IMR-90 (cell line): ENCODE measurements around the gene TMEM61. TPM values are rescaled to one million over a fixed set of nuclear protein-coding genes. Genes with fewer than 3 reads are reported as not detected.

Source experiments
- ATAC-seq: fragments of 200-7000 bp; cut with Tn5 transposase; 2 replicates; pipeline ENCODE4 v1.9.1; 2020; ENCODE audit warnings: low read depth, mild to moderate bottlenecking, moderate library complexity
- BruUV-seq: library from RNA; stranded (reverse); fragments of 400-500 nt; replicated peaks from 2 replicates; lab custom pipeline; 2021; lab: Mats Ljungman, UMichigan
- CTCF ChIA-PET: fragments of 300-600 bp; formaldehyde crosslinking; extraction: SDS; loops from one replicate; lab custom pipeline; 2021; ENCODE audit warnings: antibody characterized with exemption; lab: Yijun Ruan, JAX
- POLR2A ChIA-PET: fragments of 300-600 bp; sonication (Branson Sonifier 250); formaldehyde crosslinking; loops from one replicate; lab custom pipeline; 2022; ENCODE audit warnings: antibody characterized with exemption; ENCODE audit not compliant: unreplicated experiment; lab: Charles Lee
- DNase-seq: peaks from one replicate; pipeline ENCODE4 v3.0.0; 2013
- H2AFZ ChIP-seq: replicated peaks from 2 replicates; pipeline ENCODE3; 2013; ENCODE audit warnings: low read length, mild to moderate bottlenecking; ENCODE audit not compliant: poor library complexity
- H2AK5ac ChIP-seq: 2 replicates; pipeline ENCODE4 v1.6.1; 2013; ENCODE audit warnings: low read depth, low read length, inconsistent platforms
- H2AK9ac ChIP-seq: replicated peaks from 2 replicates; pipeline ENCODE3; 2013; ENCODE audit warnings: mild to moderate bottlenecking, low read depth, low read length, moderate library complexity; ENCODE audit not compliant: poor library complexity
- H2BK120ac ChIP-seq: 2 replicates; pipeline ENCODE4 v1.6.1; 2013; ENCODE audit warnings: low read depth, low read length, inconsistent platforms
- H2BK15ac ChIP-seq: 3 replicates; pipeline ENCODE4 v1.6.1; 2013; ENCODE audit warnings: low read depth, low read length, inconsistent platforms
- H2BK20ac ChIP-seq: 2 replicates; pipeline ENCODE4 v1.6.1; 2013; ENCODE audit warnings: low read depth, mild to moderate bottlenecking, inconsistent platforms, low read length, moderate library complexity
- H2BK5ac ChIP-seq: 2 replicates; pipeline ENCODE4 v1.6.1; 2013; ENCODE audit warnings: mild to moderate bottlenecking, low read depth, low read length, inconsistent platforms; ENCODE audit not compliant: poor library complexity, severe bottlenecking
- H3K14ac ChIP-seq: replicated peaks from 2 replicates; pipeline ENCODE4 v1.6.1; 2013; ENCODE audit warnings: low read depth, low read length, inconsistent platforms
- H3K18ac ChIP-seq: 2 replicates; pipeline ENCODE4 v1.6.1; 2013; ENCODE audit warnings: low read depth, low read length, control low read depth
- H3K23ac ChIP-seq: 2 replicates; pipeline ENCODE4 v1.6.1; 2013; ENCODE audit warnings: low read depth, low read length, inconsistent platforms
- H3K27ac ChIP-seq: 2 replicates; pipeline ENCODE4 v1.5.1; 2013; ENCODE audit warnings: mild to moderate bottlenecking, control low read depth, low read length; ENCODE audit not compliant: insufficient read depth
- H3K27me3 ChIP-seq: 2 replicates; pipeline ENCODE4 v1.6.1; 2013; ENCODE audit warnings: low read length; ENCODE audit not compliant: control insufficient read depth, insufficient read depth
- H3K36me3 ChIP-seq: 2 replicates; pipeline ENCODE4 v1.6.1; 2013; ENCODE audit warnings: low read length, mixed read lengths; ENCODE audit not compliant: control insufficient read depth, insufficient read depth
- H3K4ac ChIP-seq: 2 replicates; pipeline ENCODE4 v1.6.1; 2013; ENCODE audit warnings: low read depth, low read length, inconsistent platforms
- H3K4me1 ChIP-seq: 2 replicates; pipeline ENCODE4 v1.6.1; 2013; ENCODE audit warnings: low read length, mixed read lengths; ENCODE audit not compliant: control insufficient read depth, insufficient read depth
- H3K4me2 ChIP-seq: 2 replicates; pipeline ENCODE4 v1.6.1; 2013; ENCODE audit warnings: low read depth, mild to moderate bottlenecking, control low read depth, low read length, moderate library complexity
- H3K4me3 ChIP-seq: 2 replicates; pipeline ENCODE4 v1.5.1; 2013; ENCODE audit warnings: low read depth, mild to moderate bottlenecking, control low read depth, low read length, moderate library complexity; ENCODE audit not compliant: insufficient read depth
- H3K56ac ChIP-seq: 2 replicates; pipeline ENCODE4 v1.6.1; 2013; ENCODE audit warnings: low read length, inconsistent platforms; ENCODE audit not compliant: insufficient read depth; ENCODE audit errors: extremely low read depth
- H3K79me1 ChIP-seq, 2 experiments: 2 replicates each; pipeline ENCODE4 v1.6.1; 2013; ENCODE audit warnings: low read length in 2 of 2, inconsistent platforms in 1 of 2, low read depth in 1 of 2
- H3K9ac ChIP-seq: 2 replicates; pipeline ENCODE4 v1.6.1; 2013; ENCODE audit warnings: low read depth, low read length, control low read depth
- H3K9me1 ChIP-seq: 2 replicates; pipeline ENCODE4 v1.6.1; 2013; ENCODE audit warnings: low read length, inconsistent platforms; ENCODE audit not compliant: insufficient read depth
- H3K9me3 ChIP-seq: 2 replicates; pipeline ENCODE4 v1.6.1; 2013; ENCODE audit warnings: low read length; ENCODE audit not compliant: control insufficient read depth, insufficient read depth
- H4K20me1 ChIP-seq: 2 replicates; pipeline ENCODE4 v1.6.1; 2013; ENCODE audit warnings: low read length, inconsistent platforms; ENCODE audit not compliant: insufficient read depth
- H4K5ac ChIP-seq: 2 replicates; pipeline ENCODE4 v1.6.1; 2013; ENCODE audit warnings: mild to moderate bottlenecking, low read depth, low read length, control low read depth
- H4K8ac ChIP-seq, 2 experiments: 2 replicates each; pipeline ENCODE4 v1.6.1; 2013; ENCODE audit warnings: low read depth in 2 of 2, low read length in 2 of 2, control low read depth in 1 of 2, inconsistent platforms in 1 of 2
- H4K91ac ChIP-seq: 2 replicates; pipeline ENCODE4 v1.6.1; 2013; ENCODE audit warnings: low read depth, low read length, inconsistent platforms; ENCODE audit not compliant: insufficient read depth
- CEBPB ChIP-seq: IDR thresholded peaks from 2 replicates; pipeline ENCODE4 v1.6.1; 2012; ENCODE audit warnings: low read depth, low read length, improper control_type of control experiment
- POLR2A ChIP-seq: IDR thresholded peaks from 2 replicates; pipeline ENCODE4 v1.6.1; 2012; ENCODE audit warnings: mild to moderate bottlenecking, low read depth, low read length
- WGBS, 2 experiments: methylation state at CpG; one replicate each; pipeline versions ENCODE4 v1.1.5 to v1.1.7; 2013; ENCODE audit warnings: missing lambda C conversion rate in 2 of 2; ENCODE audit not compliant: insufficient read length in 1 of 2; ENCODE audit errors: extremely low coverage in 2 of 2; 5-methylcytosine and 5-hydroxymethylcytosine counted together
- dilution Hi-C: fragments of 300-500 bp; cut with HindIII; formaldehyde crosslinking; loops from one replicate; pipeline ENCODE4 v1.14.3; 2018; ENCODE audit warnings: low sequenced_read_pairs; ENCODE audit not compliant: unreplicated experiment
- in situ Hi-C: fragments of 300-500 bp; cut with MboI; formaldehyde crosslinking; loops from 3 replicates; pipeline ENCODE4 v1.14.3; 2019; ENCODE audit warnings: low sequenced_read_pairs, inconsistent platforms, mixed read lengths
- intact Hi-C: fragments of 100-400 bp; cut with micrococcal nuclease; formaldehyde crosslinking; loops from 2 replicates; pipeline ENCODE4 v1.10.0; 2022
- polyA plus RNA-seq, 3 experiments: library from polyadenylated mRNA; depleted of rRNA; stranded (reverse); fragments of >200 nt; gene quantifications; 2 replicates each; pipeline ENCODE4 v1.2.3, GENCODE V29; 2012; ENCODE audit warnings: low replicate concordance in 1 of 3
- total RNA-seq: library from RNA; depleted of rRNA; stranded (reverse); fragments of >200 nt; gene quantifications from 2 replicates; pipeline ENCODE4 v1.2.3, GENCODE V29; 2012

TMEM61 gene
- total and polyA plus RNA-seq, 2 of the 4 experiments (the other 2 are of a cell fraction), result not detected

DNA sequence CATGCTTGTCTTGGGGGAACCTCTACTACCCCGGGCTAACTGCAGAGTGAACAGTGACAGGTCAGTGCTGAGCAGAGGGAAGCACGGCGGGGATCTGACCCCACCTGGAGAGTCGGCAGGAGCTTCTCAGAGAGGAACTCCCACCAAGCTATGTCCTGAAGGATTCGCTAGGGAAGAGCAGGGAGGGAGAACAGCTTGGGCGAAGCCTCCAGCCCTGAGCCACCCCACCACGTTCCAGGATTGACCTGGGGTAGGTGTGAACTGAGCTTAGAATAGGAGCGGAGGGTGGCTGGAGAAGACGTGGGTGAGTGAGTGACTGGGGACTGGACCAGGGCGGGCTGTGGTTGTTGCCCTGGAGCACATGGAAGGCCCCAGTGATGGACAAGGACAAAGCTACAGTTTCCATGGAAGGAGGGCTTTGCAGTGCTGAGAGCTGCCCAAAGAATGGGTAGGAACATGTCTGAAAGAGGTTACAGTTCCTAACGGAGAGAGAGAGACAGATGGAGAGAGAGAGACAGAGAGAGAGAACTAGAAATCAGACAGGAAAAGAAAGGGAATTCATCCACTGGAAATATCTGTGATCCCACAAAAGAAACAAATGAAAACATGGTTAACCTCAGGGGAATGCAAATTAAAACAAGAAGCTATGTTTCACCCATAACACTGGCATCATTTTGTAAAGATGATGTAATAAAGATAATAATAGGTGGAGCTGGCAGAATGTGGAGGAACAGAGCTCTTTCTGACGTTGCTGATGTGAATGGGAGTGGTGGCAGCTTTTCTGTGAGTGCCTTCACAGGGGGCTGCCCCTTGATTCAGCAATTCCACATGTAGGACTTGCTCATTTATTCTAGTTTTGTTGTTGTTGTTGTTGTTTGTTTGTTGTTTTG lies 35.5 kb downstream of the TMEM61 start:
- Histone ChIP-seq H3K27me3 (peaks cover 72% of the 10 kb centered on the region), H3K56ac (no peak overlapping the region), H2BK5ac (no peak overlapping the region), H3K4me3 (no peak overlapping the region), H2AK5ac (no peak overlapping the region; the same call in 1 of the 2 replicates), H2BK15ac (no peak overlapping the region), H3K79me1 (no peaks in the 10 kb centered on the region), H3K4me2 (peak overlapping the region; percentile 49; the same call in 1 of the 2 replicates), H4K91ac (no peak overlapping the region), H3K4ac (no peak overlapping the region; the same call in 1 of the 2 replicates), H3K18ac (no peak overlapping the region; the same call in 1 of the 2 replicates), H3K4me1 (peaks cover 11% of the 10 kb centered on the region), H3K23ac (no peak overlapping the region), H3K9ac (no peak overlapping the region), H2BK20ac (no peak overlapping the region), H3K14ac (0 out of 2 replicates have a peak overlapping the region, but pooled peaks have one; percentile 13), H3K9me3 (no peaks in the 10 kb centered on the region), H3K9me1 (no peaks in the 10 kb centered on the region), H2BK120ac (no peak overlapping the region), H2AK9ac (peak overlapping the region; percentile 34), H4K8ac (no peak overlapping the region), H4K5ac (no peak overlapping the region), H3K36me3 (no peaks in the 10 kb centered on the region), H3K27ac (no peak overlapping the region), H2AFZ (peak overlapping the region; percentile 18), H4K20me1 (no peaks in the 10 kb centered on the region)
- 25% methylated on average over 4 of the region's 12 CpGs; no CpG with 5 or more reads in 1 of the 2 experiments for WGBS, 2 experiments
- BruUV-seq, result no TSS peak
- ATAC-seq (peak; percentile 54), DNase-seq (peak; percentile 56)
- ChIA-PET CTCF (interaction anchor here (0.8 to 2.2 kb wide), 4 partner anchors 18 to 71 kb away, joined by 3 to 12 read pairs (median 6); partner anchors contain the start of gene BSND), POLR2A (no interaction called here)
- TF ChIP-seq POLR2A (no peak), CEBPB (peak; percentile 44)
- dilution Hi-C loops, result no loop called here
- in situ Hi-C loops, result no loop called here
- intact Hi-C loops, result no loop called here
